SK-N-MC (cell line): ENCODE results near the gene SERPINA4.

Experiments used
- EZH2 ChIP-seq: fragments of 200-600 bp; sonication (generic); IDR thresholded peaks from one replicate; pipeline ENCODE4 v1.6.1; 2017; ENCODE audit warnings: antibody characterized with exemption
- FOXP2 ChIP-seq: optimal IDR thresholded peaks from 2 replicates; pipeline ENCODE3; 2011; ENCODE audit warnings: mild to moderate bottlenecking, moderate library complexity; ENCODE audit not compliant: insufficient read depth; ENCODE audit errors: extremely low read length, control extremely low read depth
- POLR2AphosphoS5 ChIP-seq: IDR thresholded peaks from 2 replicates; pipeline ENCODE4 v1.6.1; 2012; ENCODE audit warnings: mild to moderate bottlenecking, low read depth, low read length, borderline replicate concordance

DNA sequence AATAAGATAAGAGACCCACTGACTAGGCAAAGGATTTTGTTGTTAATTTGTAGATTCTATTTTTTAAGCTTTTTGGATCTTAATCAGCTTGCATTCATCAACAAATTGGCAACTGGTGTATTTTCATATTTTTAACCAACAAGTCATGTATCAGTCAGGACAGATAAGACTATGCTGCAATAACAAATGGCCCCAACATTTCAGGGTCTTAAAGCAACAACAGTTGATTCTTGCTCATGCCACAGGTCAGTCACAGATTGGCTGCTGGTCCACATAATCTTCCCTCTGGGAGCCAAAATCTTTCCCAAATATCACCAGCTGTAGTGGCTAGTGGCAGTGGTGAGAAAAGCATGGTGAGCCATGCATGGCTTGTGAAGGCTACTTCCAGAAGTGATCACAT lies 30.1 kb upstream of the SERPINA4 start:
- no peak for TF ChIP-seq EZH2
- TF ChIP-seq POLR2AphosphoS5, result no peak
- TF ChIP-seq FOXP2, result no peak
